Measurements from ENCODE around the gene DHX16.
"Not testable (repeated sequence)": the region's sequence is repeated elsewhere in the genome, so short reads cannot be mapped to it uniquely, and the experiment has no call there.

Gene DHX16

DNA sequence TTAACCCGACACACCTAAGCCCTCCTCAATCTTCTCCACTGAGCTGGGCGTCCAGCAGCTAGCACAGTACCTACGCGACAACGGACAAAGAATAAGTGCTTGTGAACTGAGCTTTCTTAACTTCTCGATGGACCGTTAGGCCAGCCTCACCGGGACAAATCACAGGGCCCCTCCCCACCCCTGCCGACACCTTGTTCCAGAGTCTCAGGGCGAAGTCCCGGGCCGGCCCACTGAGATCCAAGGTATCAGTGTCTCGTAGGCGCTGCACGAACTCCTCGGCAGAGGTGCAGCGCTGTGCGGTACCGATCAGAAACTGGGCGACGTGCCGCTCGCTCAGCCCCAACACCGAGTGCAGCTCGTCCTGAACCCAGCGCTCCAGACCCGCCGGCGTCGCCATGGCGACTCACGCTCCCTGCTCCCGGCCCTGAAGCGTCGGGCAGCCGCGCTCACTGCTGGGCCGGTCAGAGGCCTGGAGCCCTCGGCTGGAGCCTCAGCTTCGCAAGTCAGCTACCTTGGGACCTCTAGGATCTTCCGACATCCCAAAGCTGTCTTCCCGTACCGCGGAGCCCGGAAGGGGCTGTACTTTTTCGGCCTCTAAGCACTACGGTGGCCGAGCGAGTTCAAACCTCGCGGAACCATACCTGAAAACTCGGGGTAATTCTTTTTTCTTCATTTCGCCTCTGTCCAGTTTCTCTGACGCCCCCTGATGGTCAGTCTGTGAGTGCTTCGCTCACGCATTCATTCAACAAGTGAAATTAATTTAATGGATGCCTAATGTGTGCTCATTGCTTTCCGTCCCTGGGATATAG lies at the start of gene DHX16:
Gene DHX16 (minus strand): TSS at position 562 of the 809 bp plus-strand sequence. CDS start 165 bp downstream, at position 397.
- peak; percentile 91 for DNase-seq (ENCODE audit: low spot score)

DNA sequence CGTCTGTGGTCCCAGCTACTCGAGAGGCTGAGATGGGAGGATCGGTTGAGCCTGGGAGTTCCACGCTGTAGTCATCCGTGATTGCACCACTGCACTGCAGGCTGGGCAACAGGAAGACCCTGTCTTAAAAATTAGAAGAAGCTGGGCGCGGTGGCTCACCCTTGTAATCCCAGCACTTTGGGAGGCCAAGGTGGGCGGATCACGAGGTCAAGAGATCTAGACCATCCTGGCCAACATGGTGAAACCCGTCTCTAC lies 49.1 kb upstream of the DHX16 start:
- DNase-seq (ENCODE audit: low spot score): not testable (repeated sequence)

DNA sequence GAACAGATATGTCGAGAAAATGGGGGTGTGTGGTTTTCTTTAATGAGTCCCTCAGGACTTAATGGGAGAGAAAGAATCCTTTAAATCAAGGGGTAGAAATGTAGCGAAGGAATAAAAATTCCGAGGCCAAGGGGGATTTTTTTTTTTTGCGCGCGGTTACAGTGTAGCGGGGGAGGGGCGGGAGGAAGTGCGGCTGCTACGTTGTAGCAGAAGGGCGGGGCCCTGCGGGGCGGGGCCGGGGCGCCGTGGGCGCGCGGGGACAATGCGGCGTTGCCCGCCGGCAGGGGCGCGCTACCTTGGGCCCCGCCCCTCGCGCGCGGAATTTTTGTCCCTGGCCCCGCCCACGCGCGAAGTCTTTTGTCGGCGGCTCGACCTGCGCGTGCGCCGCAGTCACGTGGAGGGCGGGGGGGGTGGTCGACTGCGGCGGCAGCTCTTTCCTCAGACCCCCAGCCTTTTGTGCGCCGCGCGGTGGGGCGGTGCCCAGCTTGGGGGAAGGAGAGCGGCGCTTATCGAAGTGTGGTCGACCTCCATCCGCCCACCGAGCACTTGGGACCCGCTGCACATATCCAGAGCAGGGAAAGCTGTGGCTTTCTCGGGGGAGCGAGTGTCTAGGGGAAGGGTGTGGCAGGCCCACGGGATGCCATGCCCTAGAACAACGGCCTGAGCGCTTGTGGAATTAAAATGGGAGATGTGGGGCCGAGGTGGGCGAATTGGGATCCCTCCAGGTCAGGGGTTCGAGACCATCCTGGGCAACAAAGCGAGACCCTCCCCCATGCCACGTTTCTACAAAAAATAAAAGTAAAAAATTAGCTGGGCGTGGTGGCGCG lies 48.6 kb upstream of the DHX16 start:
- DNase-seq (ENCODE audit: low spot score): peak; percentile 90

DNA sequence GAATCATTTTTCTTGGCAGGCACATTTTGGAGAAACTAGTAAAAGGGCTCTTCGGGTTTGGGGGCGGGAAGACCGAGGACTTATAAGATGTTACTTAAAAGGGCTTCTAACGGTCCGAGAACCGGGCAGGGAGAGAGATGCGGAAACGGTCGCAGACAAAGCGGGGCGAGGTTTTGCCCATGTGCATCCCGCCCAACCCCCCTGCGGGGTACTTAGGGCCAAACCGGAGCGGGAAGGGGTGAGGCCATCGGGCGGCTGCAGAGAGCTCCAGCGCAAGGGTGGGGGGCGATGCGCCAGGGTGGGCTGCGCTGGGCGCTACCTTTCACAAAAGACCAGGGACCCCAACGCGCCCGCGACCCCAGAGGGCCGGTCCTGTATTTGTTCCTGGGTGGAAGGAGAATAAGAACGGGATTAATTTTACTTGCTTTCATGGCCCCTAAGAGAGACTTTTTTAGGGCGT lies 48.0 kb upstream of the DHX16 start:
- DNase-seq (ENCODE audit: low spot score): peak; percentile 50

DNA sequence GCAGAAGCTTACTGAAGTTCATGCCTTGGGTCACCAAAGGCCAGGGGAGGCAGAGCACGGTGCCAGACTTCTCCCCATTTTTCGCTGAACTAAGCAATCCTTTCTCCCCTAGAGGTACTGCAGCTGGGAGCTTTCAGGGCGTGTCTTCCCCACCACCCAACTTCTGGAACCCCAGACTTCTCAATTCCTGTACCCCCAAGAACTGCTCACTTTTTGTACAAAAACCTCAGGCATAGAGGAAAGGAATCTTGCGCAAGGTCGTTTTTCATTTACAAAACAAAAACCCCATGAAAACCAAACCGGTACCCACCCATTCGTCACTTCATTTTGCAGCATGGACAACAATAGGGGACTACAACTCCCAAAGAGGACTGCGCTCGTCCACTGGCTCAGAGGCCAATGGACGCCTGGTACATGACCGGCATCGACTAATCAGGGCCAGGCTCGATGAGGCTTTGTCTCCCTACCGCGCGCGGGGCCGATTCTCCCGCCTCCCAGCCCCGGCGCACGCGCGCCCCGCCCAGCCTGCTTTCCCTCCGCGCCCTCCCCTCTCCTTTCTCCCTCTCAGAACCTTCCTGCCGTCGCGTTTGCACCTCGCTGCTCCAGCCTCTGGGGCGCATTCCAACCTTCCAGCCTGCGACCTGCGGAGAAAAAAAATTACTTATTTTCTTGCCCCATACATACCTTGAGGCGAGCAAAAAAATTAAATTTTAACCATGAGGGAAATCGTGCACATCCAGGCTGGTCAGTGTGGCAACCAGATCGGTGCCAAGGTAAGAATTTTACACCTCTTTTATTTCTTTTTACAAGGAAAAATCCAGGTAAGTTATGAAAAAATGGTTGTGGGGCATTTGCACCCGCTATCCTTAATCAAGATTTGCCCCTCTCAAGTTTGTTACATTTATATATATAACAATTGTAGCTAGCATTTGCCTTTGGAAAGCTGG lies 47.3 kb upstream of the DHX16 start, which contains the start of gene TUBB:
Gene TUBB (plus strand): TSS at position 562 of the 947 bp plus-strand sequence. CDS start 155 bp downstream, at position 717.
- DNase-seq (ENCODE audit: low spot score): peak; percentile 99

DNA sequence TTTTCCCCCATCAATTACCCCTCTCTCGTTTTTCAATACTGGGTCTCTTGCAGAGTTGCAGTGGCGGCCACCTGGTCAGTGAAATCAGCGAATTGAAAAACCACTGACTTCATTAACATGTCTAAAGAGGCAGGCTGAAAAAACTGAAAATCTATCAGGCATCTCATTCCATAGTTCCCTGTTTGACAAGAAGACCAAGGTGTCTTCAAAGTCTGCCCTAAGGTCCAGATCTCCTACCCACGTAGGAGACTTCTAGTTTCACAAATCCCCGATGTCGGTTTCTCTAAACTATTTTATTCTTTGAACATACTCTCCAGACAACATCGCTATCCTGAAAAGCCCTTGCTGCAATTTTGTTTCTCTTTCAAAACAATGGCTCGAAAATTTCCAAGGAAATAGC lies 46.5 kb upstream of the DHX16 start:
- no peak for DNase-seq (ENCODE audit: low spot score)

DNA sequence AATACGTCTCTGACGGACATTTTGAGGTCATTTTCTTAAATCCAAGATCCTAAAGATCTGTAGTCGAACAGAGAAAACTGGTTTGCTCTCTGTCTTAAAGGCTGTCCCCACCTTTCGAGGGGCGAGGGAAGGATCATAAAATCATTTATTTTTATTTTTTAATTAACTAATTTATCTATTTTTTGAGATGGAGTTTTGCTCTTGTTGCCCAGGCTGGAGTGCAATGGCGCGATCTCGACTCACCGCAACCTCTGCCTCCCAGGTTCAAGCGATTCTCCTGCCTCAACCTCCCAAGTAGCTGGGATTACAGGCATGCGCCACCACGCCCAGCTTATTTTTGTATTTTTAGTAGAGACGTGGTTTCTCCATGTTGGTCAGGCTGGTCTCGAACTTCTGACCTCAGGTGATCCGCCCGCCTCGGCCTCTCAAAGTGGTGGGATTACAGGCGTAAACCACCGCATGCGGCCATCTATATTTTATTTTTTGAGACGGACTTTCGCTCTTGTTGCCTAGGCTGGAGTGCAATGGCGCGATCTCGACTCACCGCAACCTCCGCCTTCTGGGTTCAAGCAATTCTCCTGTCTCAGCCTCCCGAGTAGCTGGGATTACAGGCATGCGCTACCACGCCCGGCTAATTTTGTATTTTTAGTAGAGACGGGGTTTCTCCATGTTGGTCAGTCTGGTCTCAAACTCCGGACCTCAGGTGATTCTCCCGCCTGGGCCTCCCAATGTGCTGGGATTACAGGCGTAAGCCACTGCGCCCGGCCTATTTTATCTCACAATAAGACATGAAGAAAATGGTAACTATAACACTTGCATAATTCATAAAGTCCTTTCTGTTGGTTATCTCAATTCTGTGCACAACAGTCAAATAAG lies 45.3 kb upstream of the DHX16 start:
- DNase-seq (ENCODE audit: low spot score): not testable (repeated sequence)

DNA sequence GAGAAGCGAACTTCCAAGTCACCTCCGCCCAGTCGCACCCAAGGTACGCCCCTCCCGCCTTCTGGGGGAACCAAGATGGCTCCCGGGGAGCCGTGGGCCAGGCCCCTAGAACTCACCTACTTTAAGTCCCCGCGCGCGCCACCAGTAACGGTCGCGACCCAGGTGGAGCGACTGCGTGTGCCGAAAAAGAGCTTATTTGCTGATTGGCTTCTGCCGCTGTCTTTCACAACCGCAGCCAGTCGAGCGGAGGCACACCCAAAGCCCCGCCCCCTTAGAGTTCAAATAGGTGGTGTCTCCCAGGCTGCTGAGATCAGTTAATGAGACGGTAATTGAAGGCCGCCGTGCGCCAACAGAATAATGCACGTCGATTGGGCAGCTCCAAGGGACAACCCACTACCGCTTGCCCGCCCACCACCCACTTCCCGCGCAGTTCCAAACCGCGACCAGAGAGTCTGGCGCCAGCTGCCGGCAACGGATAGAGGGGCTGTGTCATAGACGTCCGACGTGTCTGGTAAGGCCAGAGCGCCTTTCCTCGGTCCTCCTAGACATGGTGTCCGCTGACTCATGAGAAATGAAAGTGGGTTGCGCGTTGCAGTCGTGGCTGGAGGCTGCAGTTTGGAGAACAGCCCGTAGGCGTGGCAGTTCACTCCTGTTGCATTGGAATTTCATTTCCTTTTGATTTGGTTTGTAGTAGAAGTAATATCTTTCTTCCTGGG lies 44.5 kb upstream of the DHX16 start, which contains the start of gene MDC1:
Gene MDC1 (minus strand): TSS at position 153 of the 716 bp plus-strand sequence. CDS start 2,106 bp downstream, outside the sequence.
- DNase-seq (ENCODE audit: low spot score): peak; percentile 99

DNA sequence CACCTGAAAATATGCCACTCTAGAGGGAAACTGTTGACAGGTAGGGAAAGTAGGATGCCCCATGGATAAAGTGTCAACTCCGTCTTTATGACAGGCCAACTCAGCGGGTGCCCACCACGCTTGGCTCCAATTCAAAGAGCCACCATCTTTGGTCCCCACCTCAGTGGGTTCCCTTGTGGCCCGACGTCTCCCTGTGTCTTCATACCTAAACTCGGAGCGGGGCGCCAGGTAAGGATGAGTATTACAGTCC lies 44.0 kb upstream of the DHX16 start:
- no peak for DNase-seq (ENCODE audit: low spot score)

DNA sequence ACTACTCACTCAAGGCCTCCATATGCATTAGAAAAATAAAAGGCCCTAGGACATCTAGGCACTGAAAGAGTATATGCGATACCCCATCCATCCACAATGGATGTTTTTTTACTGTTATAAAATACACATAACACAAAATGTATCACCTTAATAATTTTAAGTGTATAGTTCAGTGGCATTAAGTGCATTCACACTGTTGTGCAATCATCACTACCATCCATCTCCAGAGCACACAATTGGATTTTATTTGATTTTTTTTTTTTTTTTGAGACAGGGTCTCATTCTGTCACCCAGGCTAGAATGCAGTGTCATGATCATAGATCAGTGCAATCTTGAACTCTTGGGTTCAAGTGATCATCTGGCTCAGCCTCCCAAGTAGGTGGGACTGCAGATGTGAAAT lies 41.5 kb upstream of the DHX16 start:
- DNase-seq (ENCODE audit: low spot score): no peak

DNA sequence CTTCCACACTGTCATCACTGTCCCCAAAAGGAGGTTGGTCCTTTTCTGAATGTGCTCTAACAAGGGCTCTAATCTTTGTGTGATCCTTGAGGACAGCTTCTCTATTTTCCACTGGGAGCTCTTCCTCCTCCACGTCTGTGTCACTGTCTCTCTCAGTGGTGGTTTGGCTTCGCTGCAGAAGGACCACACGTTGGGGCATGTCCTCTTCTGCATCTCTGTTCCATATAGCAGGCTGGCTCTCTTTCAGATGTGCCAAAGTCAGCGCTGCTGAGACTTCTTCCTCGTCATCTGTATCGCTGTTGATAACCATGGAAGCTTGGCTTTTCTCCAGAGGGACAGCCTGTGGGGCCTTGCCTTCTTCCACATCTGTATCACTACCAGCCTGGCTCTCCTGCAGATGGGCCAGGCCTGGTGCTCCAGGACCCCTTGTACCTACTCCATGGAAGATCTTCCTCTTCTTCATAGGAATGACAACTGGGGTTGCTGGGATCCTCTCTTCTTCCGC lies 39.7 kb upstream of the DHX16 start:
- no peak for DNase-seq (ENCODE audit: low spot score)

DNA sequence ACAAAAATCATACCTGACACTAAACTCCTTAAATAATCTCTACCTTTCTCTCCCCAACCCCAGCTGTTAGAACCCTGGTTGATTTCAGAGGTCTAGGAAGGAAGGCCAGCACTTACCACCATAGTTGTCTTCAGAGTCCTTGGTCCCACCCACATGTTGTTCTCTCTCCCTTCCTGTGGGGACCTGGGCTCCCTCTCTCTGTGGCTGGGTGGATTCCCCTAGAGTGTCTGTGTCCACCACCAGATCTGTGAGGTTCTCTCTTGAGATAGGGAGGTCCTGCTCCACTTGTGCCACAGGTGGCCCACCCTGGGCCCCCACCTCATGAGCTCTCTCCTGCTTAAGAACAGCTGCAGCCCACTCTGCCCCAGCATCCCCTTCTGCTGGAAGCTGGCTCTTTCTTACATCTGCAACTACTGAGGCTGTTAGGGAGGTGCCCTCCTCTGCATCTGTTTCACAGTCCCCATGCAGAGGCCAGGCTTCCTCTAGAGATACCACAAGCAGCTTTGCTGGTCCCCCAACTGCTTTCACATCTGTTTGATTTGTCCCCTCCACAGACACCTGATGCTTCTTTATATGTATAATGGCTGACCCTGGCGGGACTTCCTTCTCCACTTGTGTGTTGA lies 39.1 kb upstream of the DHX16 start:
- no peak for DNase-seq (ENCODE audit: low spot score)

DNA sequence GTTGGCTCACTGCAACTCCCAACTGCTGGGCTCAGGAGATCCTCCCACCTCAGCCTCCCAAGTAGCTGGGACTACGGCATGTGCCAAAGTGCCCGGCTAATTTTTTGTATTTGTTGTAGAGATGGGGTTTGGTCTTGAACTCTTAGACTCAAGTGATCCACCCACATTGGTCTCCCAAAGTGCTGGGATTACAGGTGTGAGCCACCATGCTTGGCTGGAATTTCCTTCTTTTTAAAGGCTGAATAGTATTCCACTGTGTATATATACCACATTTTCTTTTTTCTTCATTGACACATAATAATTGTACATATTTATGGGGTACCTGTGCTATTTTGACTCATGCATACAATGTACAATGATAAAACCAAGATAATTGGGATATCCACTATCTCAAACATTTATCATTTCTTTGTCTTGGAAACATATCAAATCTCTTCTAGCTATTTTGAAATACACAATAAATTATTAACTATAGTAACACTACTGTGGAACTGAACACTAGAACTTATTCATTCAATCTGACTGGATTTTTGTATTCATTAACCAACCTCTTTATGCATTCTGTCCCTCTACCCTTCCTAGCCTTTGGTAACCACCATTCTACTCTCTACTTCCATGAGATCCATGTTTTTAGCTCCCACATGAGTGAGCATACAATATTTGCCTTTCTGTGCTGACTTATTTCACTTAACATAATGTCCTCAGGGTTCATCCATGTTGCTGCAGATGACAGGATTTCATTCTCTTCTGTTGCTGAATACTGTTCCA lies 36.5 kb upstream of the DHX16 start:
- no peak for DNase-seq (ENCODE audit: low spot score)

DNA sequence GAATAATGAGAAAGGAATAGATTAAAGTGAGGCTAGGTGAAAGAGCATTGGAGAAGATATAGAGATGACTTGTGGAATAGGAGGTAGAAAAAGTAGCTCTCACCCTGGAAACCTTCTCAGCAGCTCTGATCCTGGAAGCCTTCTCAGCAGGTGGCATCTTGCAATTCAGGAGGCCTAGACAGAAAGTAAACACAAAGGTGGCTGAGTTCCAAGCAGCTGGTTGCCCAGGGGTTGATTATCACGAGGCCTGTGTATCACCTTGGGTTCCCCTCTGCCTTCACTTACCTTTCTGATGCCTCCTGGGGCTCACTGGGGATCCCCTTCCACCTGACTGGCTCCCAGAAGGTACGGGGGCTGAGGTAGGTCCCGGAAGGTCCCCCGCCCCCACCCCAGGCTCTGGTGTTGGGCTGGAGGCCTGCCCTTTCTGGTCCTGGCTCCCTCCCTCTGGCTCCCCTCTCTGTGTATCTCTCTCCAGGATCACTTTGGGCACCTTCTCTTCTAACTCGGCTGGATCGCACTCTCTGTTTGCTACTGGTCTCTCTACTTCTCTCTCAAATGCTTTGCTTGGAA lies 34.6 kb upstream of the DHX16 start:
- no peak for DNase-seq (ENCODE audit: low spot score)

DNA sequence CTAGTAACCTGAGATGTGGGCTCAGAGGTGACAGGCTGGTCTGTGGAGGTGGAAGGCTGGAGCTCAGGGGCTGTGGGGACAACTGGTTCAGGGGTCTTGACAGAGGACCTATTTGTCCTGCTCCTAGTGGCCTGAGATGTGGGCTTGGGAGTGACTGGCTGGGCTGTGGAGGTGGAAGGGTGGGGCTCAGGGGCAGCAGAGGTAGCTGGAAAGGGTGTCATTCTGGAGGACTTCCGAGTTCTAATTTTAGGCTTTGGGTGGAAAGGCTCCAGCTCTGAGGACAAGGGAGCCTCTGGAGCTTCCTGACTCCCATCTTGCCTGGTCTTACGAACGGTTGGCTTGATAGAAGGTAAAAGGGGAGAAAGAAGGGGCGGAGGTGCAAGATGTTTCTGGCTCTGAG lies 32.8 kb upstream of the DHX16 start:
- no peak for DNase-seq (ENCODE audit: low spot score)

DNA sequence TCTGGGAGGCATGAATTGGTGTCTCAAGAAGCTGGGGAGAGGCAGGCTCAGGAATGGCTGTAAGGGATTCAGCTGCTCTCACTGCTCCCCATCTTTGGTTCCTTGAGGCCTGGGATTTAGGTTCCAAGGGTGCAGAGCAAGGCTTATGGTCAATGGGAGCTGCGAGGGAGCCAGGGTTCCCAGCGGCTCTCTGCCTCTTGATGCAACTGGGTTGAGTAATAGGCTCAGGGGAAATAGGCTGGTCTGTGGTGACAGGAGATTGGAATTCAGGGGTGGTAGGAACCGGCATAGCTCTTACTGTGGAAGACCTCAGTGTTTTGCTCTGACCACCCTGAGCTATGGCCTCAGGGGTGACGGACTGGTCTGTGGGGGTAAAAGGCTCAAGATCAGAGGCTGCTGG lies 31.0 kb upstream of the DHX16 start:
- no peak for DNase-seq (ENCODE audit: low spot score)

DNA sequence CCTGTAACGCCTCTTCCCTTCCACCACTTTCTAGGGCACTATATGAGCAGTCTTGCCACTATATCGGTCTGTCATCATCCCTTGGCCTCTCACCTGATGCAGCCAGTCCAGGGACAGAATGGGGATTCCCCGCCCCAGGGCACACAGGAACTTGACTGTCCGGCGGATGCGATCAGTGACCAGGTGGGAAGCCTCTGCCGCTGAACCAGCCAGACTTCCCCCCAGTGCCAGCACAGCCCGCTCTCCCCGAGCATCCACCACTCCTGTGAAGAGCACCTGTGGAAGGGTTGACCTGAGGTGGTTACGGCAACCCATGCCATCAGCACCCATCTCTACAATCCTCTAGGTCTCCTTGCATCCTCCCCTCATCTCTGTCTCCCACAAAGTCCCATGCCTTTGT lies 30.2 kb upstream of the DHX16 start:
- DNase-seq (ENCODE audit: low spot score): no peak

DNA sequence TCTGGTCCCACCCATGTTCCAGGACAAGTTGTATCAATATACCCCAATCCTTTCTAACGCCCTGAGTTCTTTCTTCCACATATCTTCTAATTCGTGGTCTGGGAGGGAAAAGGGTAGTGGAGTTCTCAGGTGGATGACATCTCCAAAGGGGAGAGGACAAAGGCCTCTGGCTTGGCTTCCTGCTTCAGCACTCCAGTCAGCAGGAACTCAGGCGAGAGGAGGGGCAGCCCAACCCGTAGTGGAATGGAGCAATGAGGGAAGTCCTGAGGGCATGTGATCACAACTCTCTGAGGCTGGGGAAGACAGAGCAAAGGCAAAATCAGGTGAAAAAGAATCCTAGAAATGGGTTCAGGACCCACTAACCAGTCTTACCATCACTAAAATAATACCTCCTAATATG lies 27.5 kb upstream of the DHX16 start:
- no peak for DNase-seq (ENCODE audit: low spot score)

DNA sequence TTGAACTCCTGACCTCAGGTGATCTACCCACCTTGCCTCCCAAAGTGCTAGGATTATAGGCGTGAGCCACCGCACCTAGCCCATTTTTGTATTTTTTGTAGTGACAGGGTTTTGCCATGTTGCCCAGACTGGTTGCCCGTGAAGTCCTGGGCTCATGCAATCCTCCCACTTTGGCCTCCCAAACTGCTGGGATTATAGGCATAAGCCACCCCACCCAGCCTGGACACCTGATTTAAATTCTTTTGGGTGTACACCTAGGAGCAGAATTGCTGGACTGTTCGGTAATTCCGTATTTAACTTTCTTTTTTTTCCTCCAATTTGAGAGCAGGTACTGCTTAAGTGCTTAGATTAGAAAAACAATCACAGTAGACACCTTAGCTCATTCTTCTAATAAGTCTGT lies 23.6 kb upstream of the DHX16 start:
- DNase-seq (ENCODE audit: low spot score): no peak
